Suppressor macrophage (primary cell): ENCODE measurements around the gene GRIK4.

Experiments
- DNase-seq, 4 experiments: peaks; one replicate each; pipeline ENCODE4 v3.0.0-alpha.2; 2020 to 2022

The GRIK4 gene

GRCh38 chr11:120674542-120674941 is 163.0 kb downstream of the GRIK4 start:
- DNase-seq, result no peak

GRCh38 chr11:120675171-120675570 is 163.6 kb downstream of the GRIK4 start:
- DNase-seq, result no peak

GRCh38 chr11:120676991-120677390 is 165.4 kb downstream of the GRIK4 start:
- no peak for DNase-seq

GRCh38 chr11:120680322-120680721 is 168.8 kb downstream of the GRIK4 start:
- no peak for DNase-seq

GRCh38 chr11:120681434-120682331 is 170.1 kb downstream of the GRIK4 start:
- DNase-seq, result no peak

GRCh38 chr11:120682332-120682649 is 170.7 kb downstream of the GRIK4 start:
- no peak for DNase-seq

GRCh38 chr11:120682866-120683265 is 171.3 kb downstream of the GRIK4 start:
- no peak for DNase-seq

- no peak for DNase-seq
Observed at GRCh38 chr11:120686516-120686915, 175.0 kb downstream of the GRIK4 start.

- peak in 2 of 4 experiments; percentile 16 to 21 for DNase-seq
Observed at GRCh38 chr11:120688163-120688562, 176.6 kb downstream of the GRIK4 start.

- no peak for DNase-seq
Observed at GRCh38 chr11:120689596-120690275, 178.2 kb downstream of the GRIK4 start.

GRCh38 chr11:120690406-120690805 is 178.9 kb downstream of the GRIK4 start:
- no peak for DNase-seq

GRCh38 chr11:120694726-120695125 is 183.2 kb downstream of the GRIK4 start:
- DNase-seq, result peak in 1 of 4 experiments; percentile 4

- DNase-seq, result no peak
Observed at GRCh38 chr11:120695426-120695825, 183.9 kb downstream of the GRIK4 start.

GRCh38 chr11:120695939-120696338 is 184.4 kb downstream of the GRIK4 start:
- DNase-seq, result no peak

GRCh38 chr11:120696597-120697218 is 185.2 kb downstream of the GRIK4 start:
- no peak for DNase-seq

GRCh38 chr11:120698918-120699317 is 187.4 kb downstream of the GRIK4 start:
- no peak for DNase-seq

- DNase-seq, result peak in 1 of 4 experiments; percentile 4
Observed at GRCh38 chr11:120702656-120703055, 191.1 kb downstream of the GRIK4 start.

GRCh38 chr11:120703358-120704152 is 192.0 kb downstream of the GRIK4 start:
- DNase-seq, result no peak

- DNase-seq, result no peak
Observed at GRCh38 chr11:120704256-120704750, 192.8 kb downstream of the GRIK4 start.

GRCh38 chr11:120706257-120706656 is 194.7 kb downstream of the GRIK4 start:
- no peak for DNase-seq

- DNase-seq, result no peak
Observed at GRCh38 chr11:120707098-120707497, 195.6 kb downstream of the GRIK4 start.

- DNase-seq, result no peak
Observed at GRCh38 chr11:120707663-120708062, 196.1 kb downstream of the GRIK4 start.
